Choroid plexus epithelial cell (primary cell): ENCODE results near the gene HS6ST3.

Source experiments
- DNase-seq: peaks from one replicate; pipeline ENCODE4 v3.0.0-alpha.2; 2010; ENCODE audit warnings: low read depth
- H3K4me3 ChIP-seq: 2 replicates; pipeline ENCODE4 v1.5.1; 2011; ENCODE audit warnings: low read depth, mild to moderate bottlenecking, control low read depth, low read length, moderate library complexity
- CTCF ChIP-seq: conservative IDR thresholded peaks from 2 replicates; pipeline ENCODE4 v1.5.1; 2011; ENCODE audit warnings: low read depth, mild to moderate bottlenecking, control low read depth, inconsistent platforms, low read length, moderate library complexity

Gene HS6ST3

GRCh38 chr13:96398486-96398885 is 308.6 kb downstream of the HS6ST3 start:
- no peak for TF ChIP-seq CTCF
- H3K4me3 ChIP-seq: no peak overlapping the region
- no peak for DNase-seq

GRCh38 chr13:96403241-96403640 is 313.3 kb downstream of the HS6ST3 start:
- H3K4me3 ChIP-seq: no peak overlapping the region
- no peak for TF ChIP-seq CTCF
- DNase-seq: no peak

DNA sequence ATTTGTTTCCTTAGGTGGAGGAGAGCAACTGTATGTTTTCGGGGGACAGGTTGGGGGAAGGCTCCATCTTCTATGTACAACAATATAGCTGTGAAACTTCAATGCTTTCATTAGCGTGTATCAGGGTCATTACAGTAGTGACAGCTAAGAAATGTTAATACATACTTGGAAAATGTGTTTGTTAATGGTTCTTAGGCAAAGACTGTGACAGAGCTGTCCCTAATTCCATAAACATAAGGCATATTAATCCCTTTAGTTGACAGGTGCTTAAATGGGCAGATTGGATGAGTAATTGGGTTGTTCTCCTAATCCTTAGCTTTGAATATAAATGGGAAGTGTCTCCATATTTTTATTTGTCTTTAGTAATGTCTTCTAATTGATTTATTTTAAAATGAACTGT is 313.7 kb downstream of the HS6ST3 start:
- H3K4me3 ChIP-seq: no peak overlapping the region
- TF ChIP-seq CTCF: no peak
- no peak for DNase-seq

- TF ChIP-seq CTCF: no peak
- no peak for DNase-seq
- no peak overlapping the region for H3K4me3 ChIP-seq
These were observed 326.0 kb downstream of the HS6ST3 start for GRCh38 chr13:96415831-96416385.

DNA sequence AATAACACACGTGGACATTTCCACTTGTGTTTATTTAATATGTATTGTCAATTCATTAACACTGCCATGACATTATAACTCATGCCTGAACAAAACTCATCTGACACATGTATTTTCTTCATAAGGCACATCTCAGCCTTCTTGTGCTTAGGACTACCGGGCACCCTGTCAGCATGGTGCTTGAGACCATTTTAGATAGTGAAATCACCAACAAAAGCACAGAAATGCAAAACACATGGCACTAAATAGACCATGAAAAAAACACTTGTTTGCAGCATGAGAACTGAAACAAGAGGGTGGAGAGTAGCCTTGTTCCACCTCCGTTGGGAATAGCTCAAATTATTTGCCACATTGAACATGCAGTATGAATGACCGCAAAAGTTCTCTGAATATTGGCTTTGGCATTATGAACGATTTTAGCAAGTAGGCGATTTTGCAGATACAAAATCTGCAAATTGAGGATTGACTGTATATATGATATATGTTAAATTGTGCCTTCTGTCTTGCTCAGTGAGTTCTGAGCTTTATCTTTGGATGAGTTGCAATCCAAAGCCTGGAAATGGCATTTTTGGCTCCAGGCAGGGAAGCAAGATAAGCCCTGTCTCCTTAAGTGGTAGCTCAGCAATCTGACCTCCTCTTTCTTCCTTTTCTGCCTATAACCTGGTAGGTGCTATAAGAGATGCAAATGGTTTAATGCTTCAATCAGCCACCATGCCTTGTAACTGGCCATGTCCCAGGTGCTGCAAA is 328.2 kb downstream of the HS6ST3 start:
- DNase-seq: no peak
- no peak for TF ChIP-seq CTCF
- H3K4me3 ChIP-seq: no peak overlapping the region

DNA sequence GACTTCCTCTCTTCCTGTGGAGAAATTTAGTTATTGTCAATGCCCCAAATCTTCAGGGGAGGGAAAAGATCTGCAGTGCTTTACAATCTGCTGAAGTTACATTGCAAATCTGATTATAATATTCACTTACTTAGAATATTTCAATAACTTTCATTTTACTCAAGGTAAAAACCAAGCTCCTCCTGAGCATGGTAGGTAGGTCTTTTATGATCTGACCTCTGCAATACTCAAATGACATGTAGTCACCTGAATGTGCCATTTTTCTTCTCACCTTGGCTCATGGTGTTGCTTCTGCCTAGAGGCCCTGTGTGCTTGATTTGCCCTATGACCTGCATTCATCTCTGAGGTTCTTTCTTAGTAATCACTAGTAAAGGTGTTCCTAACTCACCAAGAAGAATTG is 331.4 kb downstream of the HS6ST3 start:
- DNase-seq: no peak
- no peak for TF ChIP-seq CTCF
- H3K4me3 ChIP-seq: no peak overlapping the region

- H3K4me3 ChIP-seq: no peak overlapping the region
- DNase-seq: no peak
These were observed 332.1 kb downstream of the HS6ST3 start for GRCh38 chr13:96422002-96422401.

More at GRCh38 chr13:96422002-96422401, 332.1 kb downstream of the HS6ST3 start:
- TF ChIP-seq CTCF: no peak
